Gastroesophageal sphincter (tissue), 4 donors: ENCODE results near the gene PNISR. TPM values are rescaled to one million over a fixed set of nuclear protein-coding genes. Genes with fewer than 3 reads are reported as not detected.

ENCODE experiments used
- ATAC-seq: fragments of 150-250 bp; one replicate; pipeline ENCODE4 v1.9.1; 2016; ENCODE audit warnings: mild to moderate bottlenecking, moderate library complexity
- H3K27ac ChIP-seq, 4 donors: fragments of 200-600 bp; sonication (generic) in 3 of 4; 1 replicate in 3 of 4; 2 replicates in 1 of 4; pipeline ENCODE4 v1.5.1; 2016 to 2019
- H3K27me3 ChIP-seq: fragments of 200-600 bp; sonication (generic); one replicate; pipeline ENCODE4 v1.5.1; 2019
- H3K36me3 ChIP-seq, 2 donors: fragments of 200-600 bp; sonication (generic); one replicate each; pipeline ENCODE4 v1.5.1; 2019; ENCODE audit warnings: control low read depth in 1 of 2
- H3K4me1 ChIP-seq, 3 donors: fragments of 200-600 bp; sonication (generic); 1 replicate in 2 of 3; 2 replicates in 1 of 3; pipeline ENCODE4 v1.5.1; 2016 to 2019; ENCODE audit warnings: control low read depth in 2 of 3
- H3K4me3 ChIP-seq, 2 donors: fragments of 200-600 bp; sonication (generic); one replicate each; pipeline ENCODE4 v1.5.1; 2019; ENCODE audit warnings: mild to moderate bottlenecking in 1 of 2, moderate library complexity in 1 of 2
- H3K9me3 ChIP-seq, 3 donors: fragments of 200-600 bp; sonication (generic); one replicate each; pipeline ENCODE4 v1.5.1; 2017 to 2019; ENCODE audit warnings: control low read depth in 2 of 3
- EP300 ChIP-seq: sonication (generic); formaldehyde crosslinking; IDR thresholded peaks from one replicate; pipeline ENCODE4 v1.6.1; 2017; ENCODE audit warnings: antibody characterized with exemption, mild to moderate bottlenecking
- POLR2A ChIP-seq, 2 donors: fragments of 450-650 bp; IDR thresholded peaks; one replicate each; pipeline ENCODE4 v1.6.1; 2017; ENCODE audit warnings: antibody characterized with exemption in 2 of 2, mild to moderate bottlenecking in 2 of 2, moderate library complexity in 1 of 2
- POLR2AphosphoS5 ChIP-seq: sonication (generic); formaldehyde crosslinking; IDR thresholded peaks from one replicate; pipeline ENCODE4 v1.6.1; 2017; ENCODE audit warnings: antibody characterized with exemption
- WGBS, 2 donors: methylation state at CpG; one replicate each; pipeline ENCODE4 v1.1.5; 2018; ENCODE audit warnings: low coverage in 1 of 2; 5-methylcytosine and 5-hydroxymethylcytosine counted together
- total RNA-seq, 4 donors: library from RNA; depleted of rRNA; stranded (reverse); fragments of >200 nt; gene quantifications; one replicate each; pipeline ENCODE4 v1.1.0, GENCODE V29; 2016
- TF ChIP-seq, protein P1 (sequence below), 4 experiments: fragments of 200-600 bp in 2 of 4; fragments of 450-650 bp in 2 of 4; sonication (generic) in 1 of 4; IDR thresholded peaks; one replicate each; pipeline ENCODE4 v1.5.1; 2017 to 2019; ENCODE audit warnings: antibody characterized with exemption in 4 of 4, mild to moderate bottlenecking in 2 of 4, moderate library complexity in 2 of 4

Gene PNISR
- total RNA-seq, 4 donors from 2014 or later = 34.9 to 273 (median 87.9) TPM

DNA sequence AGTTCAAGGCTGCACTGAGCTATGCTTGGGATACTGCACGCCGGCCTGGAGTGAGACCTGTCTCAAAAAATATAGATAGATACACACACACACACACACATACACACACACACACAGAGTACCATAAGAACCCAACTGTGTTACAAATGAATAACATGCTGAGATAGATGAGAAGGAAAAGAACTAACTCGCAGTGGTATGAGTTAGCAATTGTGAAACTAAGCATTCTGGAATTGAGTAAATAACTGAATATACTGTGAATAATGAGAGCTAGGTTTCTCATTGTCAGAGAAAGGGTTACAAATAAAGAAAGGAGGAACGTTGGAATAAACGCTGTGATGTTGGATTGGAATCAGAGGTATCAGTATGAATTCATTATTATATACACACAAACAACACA, 61.1 kb downstream of the PNISR start:
- no peaks in the 10 kb centered on the region for H3K9me3 ChIP-seq
- no peaks in the 10 kb centered on the region for H3K4me1 ChIP-seq
- H3K36me3 ChIP-seq = peaks cover 0 to 4% of the 10 kb centered on the region in 2 donors
- TF ChIP-seq POLR2AphosphoS5 (no peak), POLR2A (IDR thresholded peaks at IDR 0.05) (no peak), EP300 (no peak)
- TF ChIP-seq, protein P1, sequence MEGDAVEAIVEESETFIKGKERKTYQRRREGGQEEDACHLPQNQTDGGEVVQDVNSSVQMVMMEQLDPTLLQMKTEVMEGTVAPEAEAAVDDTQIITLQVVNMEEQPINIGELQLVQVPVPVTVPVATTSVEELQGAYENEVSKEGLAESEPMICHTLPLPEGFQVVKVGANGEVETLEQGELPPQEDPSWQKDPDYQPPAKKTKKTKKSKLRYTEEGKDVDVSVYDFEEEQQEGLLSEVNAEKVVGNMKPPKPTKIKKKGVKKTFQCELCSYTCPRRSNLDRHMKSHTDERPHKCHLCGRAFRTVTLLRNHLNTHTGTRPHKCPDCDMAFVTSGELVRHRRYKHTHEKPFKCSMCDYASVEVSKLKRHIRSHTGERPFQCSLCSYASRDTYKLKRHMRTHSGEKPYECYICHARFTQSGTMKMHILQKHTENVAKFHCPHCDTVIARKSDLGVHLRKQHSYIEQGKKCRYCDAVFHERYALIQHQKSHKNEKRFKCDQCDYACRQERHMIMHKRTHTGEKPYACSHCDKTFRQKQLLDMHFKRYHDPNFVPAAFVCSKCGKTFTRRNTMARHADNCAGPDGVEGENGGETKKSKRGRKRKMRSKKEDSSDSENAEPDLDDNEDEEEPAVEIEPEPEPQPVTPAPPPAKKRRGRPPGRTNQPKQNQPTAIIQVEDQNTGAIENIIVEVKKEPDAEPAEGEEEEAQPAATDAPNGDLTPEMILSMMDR (IDR thresholded peaks at IDR 0.05) = no peak
- H3K4me3 ChIP-seq = no peak overlapping the region
- no peak overlapping the region for H3K27ac ChIP-seq
- 60 to 75% methylated on average over 3 to 4 of the region's 5 CpGs for WGBS, 2 donors
- no peak for ATAC-seq
- H3K27me3 ChIP-seq = no peaks in the 10 kb centered on the region

DNA sequence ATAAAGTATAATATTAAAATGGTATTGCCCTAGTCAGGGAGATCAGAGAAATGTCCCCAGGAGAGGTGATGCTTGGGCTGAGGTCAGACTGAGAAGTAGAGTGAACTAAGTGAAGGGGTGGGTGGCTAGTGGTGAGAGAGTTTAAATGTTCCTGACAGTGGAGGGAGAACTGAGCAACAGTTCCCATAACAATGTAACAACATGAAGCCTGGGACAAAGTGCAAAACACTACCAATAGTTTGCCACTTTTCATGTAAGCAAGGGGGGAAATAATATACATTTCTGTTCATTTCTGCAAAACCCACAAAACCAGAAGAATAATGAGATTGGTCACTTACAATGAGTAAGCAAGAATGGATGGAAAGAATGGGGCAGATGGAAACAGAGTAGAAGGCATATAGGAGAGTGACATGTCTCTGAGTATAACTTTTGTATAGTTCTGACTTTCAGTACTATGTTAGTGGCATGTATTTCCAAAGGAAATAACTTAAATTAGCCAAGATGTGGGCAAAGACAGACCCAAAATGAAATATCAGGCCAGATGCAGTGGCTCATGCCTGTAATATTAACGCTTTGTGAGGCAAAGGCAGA, 62.3 kb downstream of the PNISR start:
- TF ChIP-seq POLR2A (IDR thresholded peaks at IDR 0.05) = no peak
- no peak for TF ChIP-seq EP300
- TF ChIP-seq, protein P1 (IDR thresholded peaks at IDR 0.05) = no peak
- no peak for TF ChIP-seq POLR2AphosphoS5
- WGBS, 2 donors = 89 to 91% methylated on average over 1 of the region's 1 CpG
- no peak overlapping the region for H3K27ac ChIP-seq
- H3K9me3 ChIP-seq = no peaks in the 10 kb centered on the region
- H3K4me1 ChIP-seq = no peaks in the 10 kb centered on the region
- no peak for ATAC-seq
- H3K4me3 ChIP-seq = no peak overlapping the region
- H3K27me3 ChIP-seq = no peaks in the 10 kb centered on the region
- H3K36me3 ChIP-seq = no peaks in the 10 kb centered on the region

DNA sequence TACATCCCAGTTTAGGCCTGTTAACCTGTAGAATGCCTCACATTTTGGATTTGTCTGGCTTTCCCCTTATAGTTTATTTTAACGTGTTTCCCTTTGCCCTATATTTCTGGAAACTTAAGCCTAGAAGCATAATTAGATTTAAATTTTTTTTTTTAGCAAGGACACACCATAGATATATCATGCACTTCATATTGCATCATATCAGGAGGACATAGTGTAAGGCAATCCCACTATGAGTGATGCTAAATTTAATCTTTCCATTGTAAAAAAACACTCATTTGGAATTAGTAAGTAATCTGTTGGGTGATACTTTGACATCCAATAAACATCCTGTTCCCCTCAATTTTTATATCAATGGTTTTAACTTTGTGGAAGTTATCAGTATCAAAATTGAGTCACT, 65.3 kb downstream of the PNISR start:
- H3K4me1 ChIP-seq = no peaks in the 10 kb centered on the region
- 70 to 88% methylated on average over 1 of the region's 1 CpG for WGBS, 2 donors
- H3K9me3 ChIP-seq = no peaks in the 10 kb centered on the region
- no peaks in the 10 kb centered on the region for H3K36me3 ChIP-seq
- no peak overlapping the region for H3K4me3 ChIP-seq
- H3K27me3 ChIP-seq = peaks cover 4% of the 10 kb centered on the region
- TF ChIP-seq POLR2A (IDR thresholded peaks at IDR 0.05) (no peak), EP300 (no peak), POLR2AphosphoS5 (no peak)
- TF ChIP-seq, protein P1 (IDR thresholded peaks at IDR 0.05) = no peak
- ATAC-seq = no peak
- H3K27ac ChIP-seq = no peak overlapping the region

DNA sequence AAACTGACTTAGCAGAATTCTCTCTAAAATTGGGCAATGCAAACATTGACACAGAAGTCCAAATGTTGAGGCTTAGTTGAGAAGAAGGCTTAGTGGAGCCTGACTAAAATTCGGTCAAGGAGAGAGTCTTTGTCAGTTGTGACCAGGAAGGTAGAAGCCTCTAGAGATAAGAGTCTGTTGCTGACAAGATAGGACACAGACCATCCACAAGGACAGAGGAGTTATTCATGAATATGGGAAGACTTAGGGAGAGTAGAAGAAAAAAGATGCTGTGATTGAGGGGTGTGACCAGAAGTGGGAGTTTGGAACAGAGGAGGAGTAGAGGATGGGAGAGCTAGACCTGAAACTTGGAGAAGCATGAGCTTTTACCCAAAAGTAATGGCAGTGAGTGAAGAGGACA, 68.5 kb downstream of the PNISR start:
- H3K9me3 ChIP-seq = no peaks in the 10 kb centered on the region
- H3K4me3 ChIP-seq = no peak overlapping the region
- no peak overlapping the region for H3K27ac ChIP-seq
- no peak for ATAC-seq
- WGBS, 2 donors = 60 to 91% methylated on average over 1 of the region's 1 CpG
- no peaks in the 10 kb centered on the region for H3K36me3 ChIP-seq
- TF ChIP-seq POLR2A (IDR thresholded peaks at IDR 0.05) = no peak
- TF ChIP-seq EP300 = no peak
- TF ChIP-seq, protein P1 (IDR thresholded peaks at IDR 0.05) = no peak
- TF ChIP-seq POLR2AphosphoS5 = no peak
- H3K27me3 ChIP-seq = peaks cover 9% of the 10 kb centered on the region
- no peaks in the 10 kb centered on the region for H3K4me1 ChIP-seq

DNA sequence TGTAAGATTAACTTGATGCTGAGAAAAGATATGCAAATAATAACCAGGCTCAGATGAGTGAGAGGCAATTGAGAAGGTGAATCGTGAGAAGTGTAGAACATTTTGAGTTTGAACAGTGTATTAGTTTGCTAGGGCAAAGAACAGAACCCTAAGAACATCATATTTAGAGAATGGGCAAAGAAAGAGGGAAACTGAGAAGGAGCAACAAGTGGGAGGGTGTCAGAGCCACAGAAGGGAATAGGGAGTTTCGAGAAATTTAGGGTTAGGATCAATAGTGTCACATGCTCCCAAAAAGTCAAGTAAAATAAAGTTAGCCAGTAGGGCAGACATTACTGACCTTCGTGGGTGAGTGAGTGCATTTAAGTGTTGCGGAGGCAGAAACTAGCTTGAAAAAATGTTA, 70.1 kb downstream of the PNISR start:
- TF ChIP-seq POLR2AphosphoS5 (no peak), POLR2A (IDR thresholded peaks at IDR 0.05) (no peak), EP300 (no peak)
- TF ChIP-seq, protein P1 (IDR thresholded peaks at IDR 0.05) = no peak
- Histone ChIP-seq H3K27ac (no peak overlapping the region), H3K36me3 (no peaks in the 10 kb centered on the region), H3K27me3 (peaks cover 9% of the 10 kb centered on the region), H3K4me1 (peaks cover 0 to 10% (median 0%) of the 10 kb centered on the region in 3 donors), H3K4me3 (no peak overlapping the region), H3K9me3 (no peaks in the 10 kb centered on the region)
- 65 to 80% methylated on average over 4 of the region's 4 CpGs for WGBS, 2 donors
- ATAC-seq = no peak
